Heart left ventricle (tissue), 13 donors: ENCODE results near the gene DIAPH3.

Source experiments
- POLR2A ChIP-seq, 2 donors: fragments of 450-650 bp; IDR thresholded peaks; one replicate each; pipeline ENCODE4 v1.6.1; 2017; ENCODE audit warnings: antibody characterized with exemption in 2 of 2, mild to moderate bottlenecking in 2 of 2, moderate library complexity in 2 of 2
- TF ChIP-seq, protein P1 (sequence below), 12 donors: fragments of 200-600 bp; sonication (generic) in 4 of 12; IDR thresholded peaks; one replicate each; pipeline versions ENCODE4 v1.5.0 to v1.8.0; 2018 to 2022; ENCODE audit warnings: antibody characterized with exemption in 12 of 12, mild to moderate bottlenecking in 5 of 12
- donor health status: ischemic (EF 13 %, LVEDD 7.1; RV severe dilation, severe dysfunction).
- donor health status: DM: no; HTN: yes; CAD: no.
- donor health status: DM: no; HTN: no; CAD: no.
- donor health status: ischemic (EF 25% LVEDD 6.9; RV normal size, moderate dysfunction).
- donor health status: ischemic (EF 25% LVEDD 5.7; RV mildly dilated, moderate dysfunction).
- donor health status: ischemic (EF 35%, LVEDD 5.7; RV mildly dilated, moderate dysfunction).
- donor health status: nonischemic (EF 11% LVEDD 7.7; RV severe dilation, severe dysfunction).
- donor health status: DM: yes; HTN: yes; CAD: no.
- donor health status: PGD.
- donor health status: ischemic (EF 29% LVEDD 5.4; RV normal size, mild dysfunction).
- donor health status: nonischemic (EF 23%, LVEDD 6.1; RV moderate dilation, normal function).

- TF ChIP-seq, protein P1, sequence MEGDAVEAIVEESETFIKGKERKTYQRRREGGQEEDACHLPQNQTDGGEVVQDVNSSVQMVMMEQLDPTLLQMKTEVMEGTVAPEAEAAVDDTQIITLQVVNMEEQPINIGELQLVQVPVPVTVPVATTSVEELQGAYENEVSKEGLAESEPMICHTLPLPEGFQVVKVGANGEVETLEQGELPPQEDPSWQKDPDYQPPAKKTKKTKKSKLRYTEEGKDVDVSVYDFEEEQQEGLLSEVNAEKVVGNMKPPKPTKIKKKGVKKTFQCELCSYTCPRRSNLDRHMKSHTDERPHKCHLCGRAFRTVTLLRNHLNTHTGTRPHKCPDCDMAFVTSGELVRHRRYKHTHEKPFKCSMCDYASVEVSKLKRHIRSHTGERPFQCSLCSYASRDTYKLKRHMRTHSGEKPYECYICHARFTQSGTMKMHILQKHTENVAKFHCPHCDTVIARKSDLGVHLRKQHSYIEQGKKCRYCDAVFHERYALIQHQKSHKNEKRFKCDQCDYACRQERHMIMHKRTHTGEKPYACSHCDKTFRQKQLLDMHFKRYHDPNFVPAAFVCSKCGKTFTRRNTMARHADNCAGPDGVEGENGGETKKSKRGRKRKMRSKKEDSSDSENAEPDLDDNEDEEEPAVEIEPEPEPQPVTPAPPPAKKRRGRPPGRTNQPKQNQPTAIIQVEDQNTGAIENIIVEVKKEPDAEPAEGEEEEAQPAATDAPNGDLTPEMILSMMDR (IDR thresholded peaks at IDR 0.05): no peak
- no peak for TF ChIP-seq POLR2A (IDR thresholded peaks at IDR 0.05)
These were observed 10.8 kb downstream of the DIAPH3 start for GRCh38 chr13:60152904-60153303.
